ENCODE results near the gene EME1. TPM values are rescaled to one million over a fixed set of nuclear protein-coding genes. Genes with fewer than 3 reads are reported as not detected.

EME1 gene
- total and polyA plus RNA-seq, 2 of the 4 experiments (the other 2 are of a cell fraction): 9.1 to 9.4 TPM

DNA sequence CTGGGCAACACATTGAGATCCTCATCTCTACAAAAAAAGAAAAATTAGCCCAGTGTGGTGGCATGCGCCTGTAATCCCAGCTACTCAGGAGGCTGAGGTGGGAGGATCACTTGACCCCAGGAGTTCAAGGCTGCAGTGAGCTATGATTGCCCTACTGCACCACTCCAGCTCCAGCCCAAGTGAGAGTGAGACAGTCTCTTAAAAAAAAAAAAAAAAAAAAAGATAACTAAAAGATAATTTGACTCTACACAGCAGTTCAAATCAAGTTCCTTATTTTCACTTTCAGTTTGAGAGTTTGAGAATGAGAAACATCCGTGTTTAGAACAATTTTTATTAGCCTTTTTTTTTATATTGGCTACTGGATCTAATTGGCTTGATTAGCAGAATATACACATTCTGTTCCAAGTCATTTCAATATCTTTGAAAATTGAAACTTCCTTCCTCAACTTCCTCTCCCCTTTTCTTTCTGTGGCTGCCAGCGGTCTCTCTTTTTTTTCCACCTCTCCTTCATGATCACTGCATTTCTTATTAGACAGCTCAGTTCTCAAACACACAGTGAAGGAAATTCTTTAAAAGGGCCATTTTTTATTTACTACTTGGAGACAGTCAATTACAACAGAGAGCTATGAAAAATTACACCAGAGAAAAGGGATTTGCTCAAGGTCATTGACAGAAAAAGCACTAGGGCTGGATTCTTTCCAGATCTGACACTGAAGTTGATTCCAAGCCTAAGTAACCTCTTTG, 48.5 kb downstream of the EME1 start (continued):
- TF ChIP-seq FOS (IDR thresholded peaks at IDR 0.05; ENCODE audit: low read depth, low read length) (no peak), POLR2A (IDR thresholded peaks at IDR 0.05; ENCODE audit: low read depth, low read length) (no peak), CHD1 (IDR thresholded peaks at IDR 0.05; ENCODE audit: low read depth, low read length) (no peak)

DNA sequence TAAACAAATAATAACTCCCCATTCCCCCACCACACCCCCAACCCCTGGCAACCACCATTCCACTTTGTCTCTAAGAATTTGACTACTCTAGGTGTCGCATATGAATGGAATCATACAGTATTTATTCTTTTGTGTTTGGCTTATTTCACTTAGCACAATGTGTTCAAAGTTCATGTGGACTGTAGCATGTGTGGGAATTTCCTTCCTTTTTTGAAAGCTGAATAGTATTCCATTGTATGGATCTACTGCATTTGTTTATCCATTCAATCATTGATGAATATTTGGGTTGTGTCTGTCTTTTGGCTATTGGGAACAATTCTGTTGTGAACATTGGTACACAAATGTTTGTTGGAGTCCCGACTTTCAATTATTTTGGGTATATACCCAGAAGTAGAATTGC, 49.7 kb downstream of the EME1 start:
- Histone ChIP-seq H3K4me1 (ENCODE audit: control insufficient read depth, insufficient read depth, low read length) (peaks cover 27% of the 10 kb centered on the region), H2BK5ac (ENCODE audit: low read depth, low read length, poor library complexity, severe bottlenecking) (no peak overlapping the region), H3K14ac (replicated peaks; ENCODE audit: low read depth, low read length) (no peak overlapping the region), H3K4me2 (ENCODE audit: low read depth, low read length) (no peak overlapping the region), H2BK120ac (ENCODE audit: low read depth, low read length) (no peak overlapping the region), H3K9ac (ENCODE audit: low read depth, low read length) (no peak overlapping the region), H3K9me3 (ENCODE audit: control insufficient read depth, insufficient read depth, low read length) (no peaks in the 10 kb centered on the region), H2AFZ (replicated peaks; ENCODE audit: low read length, poor library complexity) (no peak overlapping the region), H4K20me1 (ENCODE audit: insufficient read depth, low read length) (no peaks in the 10 kb centered on the region), H3K27ac (ENCODE audit: insufficient read depth, low read length) (no peak overlapping the region), H3K56ac (ENCODE audit: extremely low read depth, insufficient read depth, low read length) (no peak overlapping the region), H3K4ac (ENCODE audit: low read depth, low read length) (no peak overlapping the region), H3K23ac (ENCODE audit: low read depth, low read length) (no peak overlapping the region), H3K4me3 (ENCODE audit: insufficient read depth, low read depth, low read length) (no peak overlapping the region), H4K5ac (ENCODE audit: low read depth, low read length) (no peak overlapping the region), H2AK5ac (ENCODE audit: low read depth, low read length) (no peak overlapping the region), H4K8ac (ENCODE audit: low read depth in 2 of 2, low read length in 2 of 2) (no peak overlapping the region), H3K36me3 (ENCODE audit: control insufficient read depth, insufficient read depth, low read length) (no peaks in the 10 kb centered on the region), H3K79me1 (ENCODE audit: low read depth in 1 of 2, low read length in 2 of 2) (peaks cover 11 to 35% of the 10 kb centered on the region in 2 experiments; a peak in 3 of 4 replicates), H3K27me3 (ENCODE audit: control insufficient read depth, insufficient read depth, low read length) (no peaks in the 10 kb centered on the region), H2BK20ac (ENCODE audit: low read depth, low read length) (no peak overlapping the region), H4K91ac (ENCODE audit: insufficient read depth, low read depth, low read length) (no peak overlapping the region), H3K9me1 (ENCODE audit: insufficient read depth, low read length) (peaks cover 14% of the 10 kb centered on the region), H3K18ac (ENCODE audit: low read depth, low read length) (no peak overlapping the region), H2BK15ac (ENCODE audit: low read depth, low read length) (no peak overlapping the region), H2AK9ac (replicated peaks; ENCODE audit: low read depth, low read length, poor library complexity) (no peak overlapping the region)
- no TSS peak for BruUV-seq (replicated peaks)
- TF ChIP-seq SMC3 (IDR thresholded peaks at IDR 0.05; ENCODE audit: low read depth, low read length) (no peak), BHLHE40 (IDR thresholded peaks at IDR 0.05; ENCODE audit: low read depth, low read length) (no peak), POLR2A (IDR thresholded peaks at IDR 0.05; ENCODE audit: low read depth, low read length) (no peak), RFX5 (IDR thresholded peaks at IDR 0.05; ENCODE audit: low read depth, low read length) (no peak), CEBPB (IDR thresholded peaks at IDR 0.05; ENCODE audit: low read depth, low read length) (no peak), CTCF (conservative IDR thresholded peaks at IDR 0.05; ENCODE audit: low read depth, low read length) (no peak), USF2 (IDR thresholded peaks at IDR 0.05; ENCODE audit: low read depth, low read length) (no peak)
- WGBS, 2 experiments (ENCODE audit: extremely low coverage in 2 of 2, insufficient read length in 1 of 2): no CpG with 5 or more reads among the region's 2 CpGs
- dilution Hi-C loops (cut with HindIII; ENCODE audit: low sequenced_read_pairs, unreplicated experiment) (no loop called here), intact Hi-C loops (cut with micrococcal nuclease) (no loop called here), in situ Hi-C loops (cut with MboI; ENCODE audit: low sequenced_read_pairs) (no loop called here)
- DNase-seq (no peak), ATAC-seq (ENCODE audit: low read depth) (no peak)
- ChIA-PET POLR2A (ENCODE audit: unreplicated experiment) (no interaction called here), CTCF (no interaction called here)
